IMR-90 (cell line): ENCODE measurements around the gene STARD3. TPM values are rescaled to one million over a fixed set of nuclear protein-coding genes. Genes with fewer than 3 reads are reported as not detected.

Source experiments
- ATAC-seq: fragments of 200-7000 bp; cut with Tn5 transposase; 2 replicates; pipeline ENCODE4 v1.9.1; 2020; ENCODE audit warnings: low read depth, mild to moderate bottlenecking, moderate library complexity
- BruUV-seq: library from RNA; stranded (reverse); fragments of 400-500 nt; replicated peaks from 2 replicates; lab custom pipeline; 2021; lab: Mats Ljungman, UMichigan
- CTCF ChIA-PET: fragments of 300-600 bp; formaldehyde crosslinking; extraction: SDS; loops from one replicate; lab custom pipeline; 2021; ENCODE audit warnings: antibody characterized with exemption; lab: Yijun Ruan, JAX
- POLR2A ChIA-PET: fragments of 300-600 bp; sonication (Branson Sonifier 250); formaldehyde crosslinking; loops from one replicate; lab custom pipeline; 2022; ENCODE audit warnings: antibody characterized with exemption; ENCODE audit not compliant: unreplicated experiment; lab: Charles Lee
- DNase-seq: peaks from one replicate; pipeline ENCODE4 v3.0.0; 2013
- H2AFZ ChIP-seq: replicated peaks from 2 replicates; pipeline ENCODE3; 2013; ENCODE audit warnings: low read length, mild to moderate bottlenecking; ENCODE audit not compliant: poor library complexity
- H2AK5ac ChIP-seq: 2 replicates; pipeline ENCODE4 v1.6.1; 2013; ENCODE audit warnings: low read depth, low read length, inconsistent platforms
- H2AK9ac ChIP-seq: replicated peaks from 2 replicates; pipeline ENCODE3; 2013; ENCODE audit warnings: mild to moderate bottlenecking, low read depth, low read length, moderate library complexity; ENCODE audit not compliant: poor library complexity
- H2BK120ac ChIP-seq: 2 replicates; pipeline ENCODE4 v1.6.1; 2013; ENCODE audit warnings: low read depth, low read length, inconsistent platforms
- H2BK15ac ChIP-seq: 3 replicates; pipeline ENCODE4 v1.6.1; 2013; ENCODE audit warnings: low read depth, low read length, inconsistent platforms
- H2BK20ac ChIP-seq: 2 replicates; pipeline ENCODE4 v1.6.1; 2013; ENCODE audit warnings: low read depth, mild to moderate bottlenecking, inconsistent platforms, low read length, moderate library complexity
- H2BK5ac ChIP-seq: 2 replicates; pipeline ENCODE4 v1.6.1; 2013; ENCODE audit warnings: mild to moderate bottlenecking, low read depth, low read length, inconsistent platforms; ENCODE audit not compliant: poor library complexity, severe bottlenecking
- H3K14ac ChIP-seq: replicated peaks from 2 replicates; pipeline ENCODE4 v1.6.1; 2013; ENCODE audit warnings: low read depth, low read length, inconsistent platforms
- H3K18ac ChIP-seq: 2 replicates; pipeline ENCODE4 v1.6.1; 2013; ENCODE audit warnings: low read depth, low read length, control low read depth
- H3K23ac ChIP-seq: 2 replicates; pipeline ENCODE4 v1.6.1; 2013; ENCODE audit warnings: low read depth, low read length, inconsistent platforms
- H3K27ac ChIP-seq: 2 replicates; pipeline ENCODE4 v1.5.1; 2013; ENCODE audit warnings: mild to moderate bottlenecking, control low read depth, low read length; ENCODE audit not compliant: insufficient read depth
- H3K27me3 ChIP-seq: 2 replicates; pipeline ENCODE4 v1.6.1; 2013; ENCODE audit warnings: low read length; ENCODE audit not compliant: control insufficient read depth, insufficient read depth
- H3K36me3 ChIP-seq: 2 replicates; pipeline ENCODE4 v1.6.1; 2013; ENCODE audit warnings: low read length, mixed read lengths; ENCODE audit not compliant: control insufficient read depth, insufficient read depth
- H3K4ac ChIP-seq: 2 replicates; pipeline ENCODE4 v1.6.1; 2013; ENCODE audit warnings: low read depth, low read length, inconsistent platforms
- H3K4me1 ChIP-seq: 2 replicates; pipeline ENCODE4 v1.6.1; 2013; ENCODE audit warnings: low read length, mixed read lengths; ENCODE audit not compliant: control insufficient read depth, insufficient read depth
- H3K4me2 ChIP-seq: 2 replicates; pipeline ENCODE4 v1.6.1; 2013; ENCODE audit warnings: low read depth, mild to moderate bottlenecking, control low read depth, low read length, moderate library complexity
- H3K4me3 ChIP-seq: 2 replicates; pipeline ENCODE4 v1.5.1; 2013; ENCODE audit warnings: low read depth, mild to moderate bottlenecking, control low read depth, low read length, moderate library complexity; ENCODE audit not compliant: insufficient read depth
- H3K56ac ChIP-seq: 2 replicates; pipeline ENCODE4 v1.6.1; 2013; ENCODE audit warnings: low read length, inconsistent platforms; ENCODE audit not compliant: insufficient read depth; ENCODE audit errors: extremely low read depth
- H3K79me1 ChIP-seq, 2 experiments: 2 replicates each; pipeline ENCODE4 v1.6.1; 2013; ENCODE audit warnings: low read length in 2 of 2, inconsistent platforms in 1 of 2, low read depth in 1 of 2
- H3K9ac ChIP-seq: 2 replicates; pipeline ENCODE4 v1.6.1; 2013; ENCODE audit warnings: low read depth, low read length, control low read depth
- H3K9me1 ChIP-seq: 2 replicates; pipeline ENCODE4 v1.6.1; 2013; ENCODE audit warnings: low read length, inconsistent platforms; ENCODE audit not compliant: insufficient read depth
- H3K9me3 ChIP-seq: 2 replicates; pipeline ENCODE4 v1.6.1; 2013; ENCODE audit warnings: low read length; ENCODE audit not compliant: control insufficient read depth, insufficient read depth
- H4K20me1 ChIP-seq: 2 replicates; pipeline ENCODE4 v1.6.1; 2013; ENCODE audit warnings: low read length, inconsistent platforms; ENCODE audit not compliant: insufficient read depth
- H4K5ac ChIP-seq: 2 replicates; pipeline ENCODE4 v1.6.1; 2013; ENCODE audit warnings: mild to moderate bottlenecking, low read depth, low read length, control low read depth
- H4K8ac ChIP-seq, 2 experiments: 2 replicates each; pipeline ENCODE4 v1.6.1; 2013; ENCODE audit warnings: low read depth in 2 of 2, low read length in 2 of 2, control low read depth in 1 of 2, inconsistent platforms in 1 of 2
- H4K91ac ChIP-seq: 2 replicates; pipeline ENCODE4 v1.6.1; 2013; ENCODE audit warnings: low read depth, low read length, inconsistent platforms; ENCODE audit not compliant: insufficient read depth
- CEBPB ChIP-seq: IDR thresholded peaks from 2 replicates; pipeline ENCODE4 v1.6.1; 2012; ENCODE audit warnings: low read depth, low read length, improper control_type of control experiment
- CHD1 ChIP-seq: IDR thresholded peaks from 2 replicates; pipeline ENCODE4 v1.6.1; 2012; ENCODE audit warnings: low read depth, low read length, improper control_type of control experiment
- MAFK ChIP-seq: IDR thresholded peaks from 2 replicates; pipeline ENCODE4 v1.6.1; 2012; ENCODE audit warnings: low read depth, low read length, improper control_type of control experiment
- MAZ ChIP-seq: IDR thresholded peaks from 2 replicates; pipeline ENCODE4 v1.6.1; 2012; ENCODE audit warnings: low read depth, mild to moderate bottlenecking, low read length, improper control_type of control experiment, moderate library complexity, borderline replicate concordance
- RCOR1 ChIP-seq: IDR thresholded peaks from 2 replicates; pipeline ENCODE4 v1.6.1; 2012; ENCODE audit warnings: mild to moderate bottlenecking, low read length, improper control_type of control experiment; ENCODE audit not compliant: insufficient replicate concordance
- RFX5 ChIP-seq: IDR thresholded peaks from 2 replicates; pipeline ENCODE4 v1.8.0; 2012; ENCODE audit warnings: low read depth, mild to moderate bottlenecking, low read length, moderate library complexity
- WGBS, 2 experiments: methylation state at CpG; one replicate each; pipeline versions ENCODE4 v1.1.5 to v1.1.7; 2013; ENCODE audit warnings: missing lambda C conversion rate in 2 of 2; ENCODE audit not compliant: insufficient read length in 1 of 2; ENCODE audit errors: extremely low coverage in 2 of 2; 5-methylcytosine and 5-hydroxymethylcytosine counted together
- dilution Hi-C: fragments of 300-500 bp; cut with HindIII; formaldehyde crosslinking; loops from one replicate; pipeline ENCODE4 v1.14.3; 2018; ENCODE audit warnings: low sequenced_read_pairs; ENCODE audit not compliant: unreplicated experiment
- in situ Hi-C: fragments of 300-500 bp; cut with MboI; formaldehyde crosslinking; loops from 3 replicates; pipeline ENCODE4 v1.14.3; 2019; ENCODE audit warnings: low sequenced_read_pairs, inconsistent platforms, mixed read lengths
- intact Hi-C: fragments of 100-400 bp; cut with micrococcal nuclease; formaldehyde crosslinking; loops from 2 replicates; pipeline ENCODE4 v1.10.0; 2022
- polyA plus RNA-seq, 3 experiments: library from polyadenylated mRNA; depleted of rRNA; stranded (reverse); fragments of >200 nt; gene quantifications; 2 replicates each; pipeline ENCODE4 v1.2.3, GENCODE V29; 2012; ENCODE audit warnings: low replicate concordance in 1 of 3
- total RNA-seq: library from RNA; depleted of rRNA; stranded (reverse); fragments of >200 nt; gene quantifications from 2 replicates; pipeline ENCODE4 v1.2.3, GENCODE V29; 2012
- TF ChIP-seq, protein P1 (sequence below): fragments of 150-350 bp; IDR thresholded peaks from 2 replicates; pipeline ENCODE4 v1.6.1; 2016; ENCODE audit warnings: low read depth, mild to moderate bottlenecking, low read length, moderate library complexity, borderline replicate concordance

STARD3 gene
- total and polyA plus RNA-seq, 2 of the 4 experiments (the other 2 are of a cell fraction), result 8.1 to 50.4 TPM

DNA sequence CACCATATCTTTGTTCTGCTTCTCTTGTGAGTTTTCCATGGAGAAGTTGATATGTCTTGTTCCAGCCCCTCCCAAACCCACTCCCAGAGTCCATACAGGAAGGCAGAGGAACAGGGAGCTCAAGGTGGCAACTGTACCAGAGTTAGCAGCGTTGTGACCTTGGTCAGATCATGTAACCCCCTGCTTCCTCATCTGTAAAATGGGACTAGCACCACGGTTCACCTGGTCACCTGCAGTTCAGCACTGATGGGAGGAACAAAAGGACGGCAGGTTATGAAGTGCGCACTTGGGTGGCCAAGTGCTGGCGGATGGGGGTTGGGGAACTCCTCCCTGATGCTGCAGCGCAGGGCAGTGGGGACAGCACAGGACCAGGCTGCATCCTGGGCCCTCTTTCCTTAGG, 21.5 kb upstream of the STARD3 start:
- H3K9me1 ChIP-seq, result no peaks in the 10 kb centered on the region
- in situ Hi-C loops (no loop called here), dilution Hi-C loops (no loop called here), intact Hi-C loops (no loop called here)
- H3K9me3 ChIP-seq, result no peaks in the 10 kb centered on the region
- H3K14ac ChIP-seq, result no peak overlapping the region
- H2BK20ac ChIP-seq, result no peak overlapping the region
- no CpG with 5 or more reads among the region's 6 CpGs for WGBS, 2 experiments
- no peak overlapping the region for H2AK5ac ChIP-seq
- no peak overlapping the region for H3K9ac ChIP-seq
- DNase-seq, result no peak
- no peaks in the 10 kb centered on the region for H3K79me1 ChIP-seq
- no peaks in the 10 kb centered on the region for H3K4me1 ChIP-seq
- H3K23ac ChIP-seq, result no peak overlapping the region
- H2AFZ ChIP-seq, result no peak overlapping the region
- no peak overlapping the region for H2BK120ac ChIP-seq
- H4K91ac ChIP-seq, result no peak overlapping the region
- no peak overlapping the region for H3K4me3 ChIP-seq
- H2BK5ac ChIP-seq, result no peak overlapping the region
- H3K27ac ChIP-seq, result no peak overlapping the region
- H3K4ac ChIP-seq, result no peak overlapping the region
- POLR2A ChIA-PET, result no interaction called here
- CTCF ChIA-PET, result interaction anchor here (1.4 kb wide), 1 partner anchor 8 kb away, joined by 4 read pairs; no protein-coding TSS in a partner anchor
- H4K20me1 ChIP-seq, result no peaks in the 10 kb centered on the region
- TF ChIP-seq MAZ (no peak), CEBPB (no peak), RFX5 (no peak), CHD1 (no peak), MAFK (no peak), RCOR1 (no peak)
- TF ChIP-seq, protein P1, sequence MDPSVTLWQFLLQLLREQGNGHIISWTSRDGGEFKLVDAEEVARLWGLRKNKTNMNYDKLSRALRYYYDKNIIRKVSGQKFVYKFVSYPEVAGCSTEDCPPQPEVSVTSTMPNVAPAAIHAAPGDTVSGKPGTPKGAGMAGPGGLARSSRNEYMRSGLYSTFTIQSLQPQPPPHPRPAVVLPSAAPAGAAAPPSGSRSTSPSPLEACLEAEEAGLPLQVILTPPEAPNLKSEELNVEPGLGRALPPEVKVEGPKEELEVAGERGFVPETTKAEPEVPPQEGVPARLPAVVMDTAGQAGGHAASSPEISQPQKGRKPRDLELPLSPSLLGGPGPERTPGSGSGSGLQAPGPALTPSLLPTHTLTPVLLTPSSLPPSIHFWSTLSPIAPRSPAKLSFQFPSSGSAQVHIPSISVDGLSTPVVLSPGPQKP, result no peak
- no TSS peak for BruUV-seq
- H3K18ac ChIP-seq, result no peak overlapping the region
- no peaks in the 10 kb centered on the region for H3K36me3 ChIP-seq
- H4K8ac ChIP-seq, result no peak overlapping the region
- no peak overlapping the region for H4K5ac ChIP-seq
- no peak overlapping the region for H3K4me2 ChIP-seq
- no peak overlapping the region for H3K56ac ChIP-seq
- ATAC-seq, result no peak
- H2BK15ac ChIP-seq, result no peak overlapping the region
- H3K27me3 ChIP-seq, result peaks cover 61% of the 10 kb centered on the region
- no peak overlapping the region for H2AK9ac ChIP-seq
